ACHN (cell line): ENCODE data around the gene NTRK3.

ENCODE experiments used
- DNase-seq: peaks from one replicate; pipeline ENCODE4 v3.0.0-alpha.2; 2015
- in situ Hi-C: cut with HindIII; loops from 2 replicates; pipeline ENCODE4 v1.10.0; 2017; ENCODE audit warnings: low sequenced_read_pairs, low pct_ligation_motif_present, low pct_unique_long_range_greater_than_20kb

NTRK3 gene

GRCh38 chr15:88142121-88142520 is 114.4 kb downstream of the NTRK3 start:
- in situ Hi-C loops = no loop called here
- no peak for DNase-seq

DNA sequence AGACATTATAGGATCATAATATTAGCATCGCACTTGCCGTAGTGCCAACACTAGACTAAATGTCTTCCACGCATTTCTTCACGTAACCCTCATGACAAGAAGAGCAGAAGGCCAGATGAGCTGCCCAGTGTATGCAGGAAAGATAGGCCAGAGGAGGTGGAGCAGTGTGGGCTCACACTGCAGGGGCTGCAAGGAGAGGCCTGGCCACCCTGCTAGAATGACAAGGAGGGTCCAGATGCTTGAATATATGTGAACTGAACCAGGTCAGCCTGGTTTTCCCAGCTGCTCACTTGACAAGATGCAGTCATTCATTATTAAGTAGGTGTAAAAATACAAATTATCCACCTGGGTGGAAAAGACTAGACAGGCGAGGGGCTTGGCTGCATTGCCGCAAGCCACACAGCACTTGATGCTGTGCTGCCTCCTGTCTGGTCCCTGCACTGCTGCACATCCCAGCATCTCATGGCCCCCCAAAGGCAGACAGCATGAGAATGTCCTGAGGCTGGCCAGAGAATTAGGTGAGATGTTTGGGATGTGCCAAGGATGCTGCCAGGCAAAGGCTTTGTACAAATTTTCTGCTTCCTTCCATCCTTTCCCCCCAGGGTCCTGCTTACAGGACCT is 115.2 kb downstream of the NTRK3 start:
- no peak for DNase-seq
- in situ Hi-C loops = no loop called here

- in situ Hi-C loops = no loop called here
Measured at GRCh38 chr15:88140398-88140797, 116.1 kb downstream of the NTRK3 start.

GRCh38 chr15:88139936-88140335 is 116.6 kb downstream of the NTRK3 start:
- DNase-seq = no peak
- in situ Hi-C loops = no loop called here

More at GRCh38 chr15:88140398-88140797, 116.1 kb downstream of the NTRK3 start:
- DNase-seq = no peak

GRCh38 chr15:88133795-88134194 is 122.7 kb downstream of the NTRK3 start:
- no peak for DNase-seq
- in situ Hi-C loops = no loop called here

DNA sequence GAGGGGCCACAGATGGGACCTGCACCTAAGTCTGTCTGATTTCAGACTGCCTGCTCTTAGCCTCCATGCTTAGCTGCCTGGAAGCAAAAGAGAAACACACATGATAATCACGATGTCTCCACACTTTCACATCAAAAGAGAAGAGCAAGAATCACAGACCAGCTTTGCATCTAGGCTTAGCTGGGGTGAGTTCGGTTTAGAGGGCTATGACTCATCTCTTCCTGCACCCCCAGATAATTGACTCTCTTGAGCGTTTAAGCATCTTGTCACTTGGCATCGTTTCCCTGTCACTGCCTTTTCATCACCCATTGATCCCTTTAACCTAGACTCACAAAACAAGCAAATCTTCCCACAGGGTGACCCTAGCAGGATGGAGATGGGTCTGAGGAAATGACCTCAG is 124.0 kb downstream of the NTRK3 start:
- in situ Hi-C loops = no loop called here

GRCh38 chr15:88131937-88132336 is 124.6 kb downstream of the NTRK3 start:
- DNase-seq = no peak
- in situ Hi-C loops = no loop called here

More for the DNA sequence above, 124.0 kb downstream of the NTRK3 start:
- no peak for DNase-seq

GRCh38 chr15:88127432-88127790 is 129.1 kb downstream of the NTRK3 start:
- in situ Hi-C loops = no loop called here
- no peak for DNase-seq

GRCh38 chr15:88126695-88127431 is 129.7 kb downstream of the NTRK3 start:
- in situ Hi-C loops = no loop called here
- no peak for DNase-seq

- in situ Hi-C loops = no loop called here
- DNase-seq = no peak
Measured at GRCh38 chr15:88125576-88125975, 131.0 kb downstream of the NTRK3 start.

DNA sequence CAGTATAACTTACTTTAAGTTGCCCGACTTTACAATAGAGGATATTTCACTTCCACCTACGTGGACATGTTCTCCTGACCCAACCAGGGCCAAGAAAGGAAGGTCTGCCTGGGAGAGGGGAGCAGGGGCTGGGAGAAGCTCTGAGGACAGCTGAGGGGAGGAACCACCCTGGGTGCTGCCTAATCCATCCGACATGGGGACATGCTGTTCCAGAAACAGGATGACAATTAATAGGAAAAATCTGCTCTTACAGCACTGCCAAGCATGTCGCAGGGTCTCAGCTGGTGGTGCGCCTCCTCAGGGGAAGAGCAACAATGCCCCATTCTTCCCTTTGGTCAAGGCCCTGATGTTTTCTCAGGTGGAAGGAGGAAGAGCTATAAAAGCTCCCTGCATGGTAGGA is 132.3 kb downstream of the NTRK3 start:
- no peak for DNase-seq
- in situ Hi-C loops = no loop called here

DNA sequence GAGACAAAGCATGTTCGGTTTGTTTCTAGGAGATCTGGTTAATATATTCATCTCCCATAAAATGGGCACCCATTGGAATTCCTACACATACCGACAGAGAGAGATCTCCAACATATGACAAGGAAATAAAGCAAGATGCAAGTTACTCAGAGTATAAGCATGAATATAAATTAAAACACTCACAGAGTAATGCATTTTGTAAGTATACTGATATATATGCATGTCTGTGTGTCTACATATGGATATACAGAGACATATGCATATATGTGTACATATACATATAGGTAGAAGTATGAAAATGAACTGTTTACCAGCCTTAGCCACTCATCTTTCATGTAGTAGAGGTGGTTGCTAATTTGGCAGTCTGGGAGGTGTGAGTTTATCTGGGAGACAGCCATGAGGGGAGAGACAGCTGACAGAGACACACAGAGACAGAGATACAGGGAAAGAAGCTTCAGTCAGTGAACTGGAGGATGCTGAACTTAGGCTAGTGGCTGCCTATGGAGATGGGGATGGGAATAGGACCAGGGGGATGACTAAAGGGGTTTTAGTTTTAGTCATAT is 134.5 kb downstream of the NTRK3 start:
- no peak for DNase-seq
- in situ Hi-C loops = no loop called here

DNA sequence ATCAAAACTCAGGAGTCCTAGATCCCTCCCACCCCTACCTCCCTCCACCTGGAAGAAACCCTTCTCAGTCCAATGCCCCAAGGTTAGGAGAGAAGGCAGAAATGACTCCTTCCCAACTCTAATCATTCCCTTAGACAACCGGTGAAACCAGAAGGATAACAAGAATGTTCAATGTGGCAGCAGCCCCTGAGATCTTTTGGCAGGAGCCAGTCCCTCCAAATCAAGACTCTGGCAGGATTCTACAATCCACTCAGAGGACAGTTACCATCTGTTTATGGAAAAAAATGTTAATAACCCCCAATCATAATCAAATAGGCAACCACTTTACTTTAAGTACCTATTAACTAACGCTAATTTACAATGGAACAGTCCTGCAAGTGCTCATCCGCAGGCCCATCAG is 136.5 kb downstream of the NTRK3 start:
- in situ Hi-C loops = no loop called here
- DNase-seq = no peak

GRCh38 chr15:88118741-88119140 is 137.8 kb downstream of the NTRK3 start:
- in situ Hi-C loops = no loop called here
- DNase-seq = no peak

DNA sequence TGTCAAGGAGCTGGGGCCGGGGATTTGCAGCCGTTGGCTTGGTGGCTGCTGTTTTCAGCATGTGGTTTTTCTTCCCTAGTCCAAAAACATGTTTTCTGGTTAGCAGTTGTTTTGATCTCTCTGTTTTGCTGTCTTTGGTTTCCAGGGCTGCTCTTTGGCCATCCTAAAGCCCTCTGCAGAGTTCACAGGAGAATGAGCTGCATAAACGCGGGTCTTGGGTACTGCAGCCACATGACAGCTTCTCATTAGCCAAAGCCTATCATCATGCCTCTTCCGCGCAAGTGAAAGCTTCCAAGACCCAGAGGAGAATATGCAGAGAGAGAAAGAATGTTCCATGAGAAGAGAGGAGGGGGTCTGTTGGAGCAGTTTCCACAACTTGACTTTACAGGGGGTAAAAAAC is 138.5 kb downstream of the NTRK3 start:
- DNase-seq = no peak
- in situ Hi-C loops = no loop called here

- in situ Hi-C loops = no loop called here
- no peak for DNase-seq
Measured at GRCh38 chr15:88115486-88116152, 140.9 kb downstream of the NTRK3 start.

- no peak for DNase-seq
- in situ Hi-C loops = no loop called here
Measured at GRCh38 chr15:88113613-88114308, 142.8 kb downstream of the NTRK3 start.

DNA sequence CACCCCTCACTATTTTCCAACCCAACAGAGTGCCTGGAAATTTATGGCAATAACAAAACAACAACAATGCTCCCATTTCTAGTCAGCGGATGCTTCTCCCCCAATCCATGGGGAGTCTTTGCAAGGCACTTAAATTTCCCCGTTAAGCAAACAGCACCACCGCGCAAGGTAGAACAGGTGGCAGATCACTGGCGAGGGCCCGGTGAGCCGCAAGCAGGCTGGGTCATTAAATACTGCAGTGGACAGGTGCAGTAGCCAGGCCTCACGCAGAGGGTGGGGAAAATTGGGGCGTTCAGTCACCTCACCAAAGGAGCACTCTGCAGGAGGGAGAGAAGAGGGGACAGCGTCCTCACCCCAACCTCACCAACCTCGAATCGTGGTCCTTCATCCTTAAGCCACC is 147.5 kb downstream of the NTRK3 start:
- no peak for DNase-seq
- in situ Hi-C loops = no loop called here

- no peak for DNase-seq
- in situ Hi-C loops = no loop called here
Measured at GRCh38 chr15:88108477-88108876, 148.1 kb downstream of the NTRK3 start.
